GM18498 (cell line): Measurements from ENCODE around the gene CLCNKA.
"Not testable (repeated sequence)": the region's sequence is repeated elsewhere in the genome, so short reads cannot be mapped to it uniquely, and the experiment has no call there.

Experiments
- ATAC-seq: cut with Tn5 transposase; IDR thresholded peaks from one replicate; pipeline ENCODE4 v1.9.1; 2021; ENCODE audit warnings: mild to moderate bottlenecking, moderate library complexity; ENCODE audit not compliant: unreplicated experiment

The CLCNKA gene

DNA sequence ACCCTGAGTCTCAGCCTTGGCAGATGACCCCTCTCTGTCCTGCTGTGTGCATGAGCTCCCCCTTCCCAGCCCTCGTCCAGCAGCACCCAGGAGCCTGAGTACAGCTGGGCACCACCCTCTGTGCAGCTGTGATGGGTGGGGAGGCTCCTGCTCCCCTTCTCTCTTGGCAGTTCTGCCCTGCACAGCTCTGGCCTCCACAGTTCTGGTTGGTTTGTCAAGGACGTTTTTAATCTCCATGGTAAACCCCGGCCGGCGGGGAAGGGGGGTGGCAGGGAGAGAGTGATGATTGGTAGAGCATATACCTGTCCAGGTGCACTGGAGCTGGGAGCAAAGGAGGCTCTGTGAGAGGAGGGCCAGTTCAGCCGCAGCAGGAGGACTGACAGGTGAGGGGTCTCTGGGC is at the start of gene CLCNKA:
CLCNKA (plus strand) TSS at position 356 of the 400 bp plus-strand sequence. CDS start 584 bp downstream, outside the sequence.
- no peak for ATAC-seq

DNA sequence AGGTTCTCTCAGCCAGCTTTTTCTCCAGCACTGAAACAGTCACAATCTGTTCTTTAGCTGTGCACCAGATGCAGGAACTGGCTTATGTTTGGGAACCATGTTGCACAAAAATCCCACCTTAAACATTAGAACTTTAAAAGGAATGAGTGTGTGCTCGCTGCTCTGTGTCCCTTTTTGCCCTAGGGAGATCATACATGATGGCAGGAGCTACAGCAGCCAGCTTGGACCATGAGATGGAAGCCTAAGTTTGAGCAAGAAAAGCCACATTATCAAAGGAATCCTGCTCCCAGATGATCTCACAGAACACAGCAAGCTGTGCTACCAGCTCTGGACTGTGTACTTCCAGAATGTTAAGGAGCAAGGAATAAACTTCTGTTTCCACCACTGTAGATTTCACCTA is 49.4 kb upstream of the CLCNKA start:
- no peak for ATAC-seq

DNA sequence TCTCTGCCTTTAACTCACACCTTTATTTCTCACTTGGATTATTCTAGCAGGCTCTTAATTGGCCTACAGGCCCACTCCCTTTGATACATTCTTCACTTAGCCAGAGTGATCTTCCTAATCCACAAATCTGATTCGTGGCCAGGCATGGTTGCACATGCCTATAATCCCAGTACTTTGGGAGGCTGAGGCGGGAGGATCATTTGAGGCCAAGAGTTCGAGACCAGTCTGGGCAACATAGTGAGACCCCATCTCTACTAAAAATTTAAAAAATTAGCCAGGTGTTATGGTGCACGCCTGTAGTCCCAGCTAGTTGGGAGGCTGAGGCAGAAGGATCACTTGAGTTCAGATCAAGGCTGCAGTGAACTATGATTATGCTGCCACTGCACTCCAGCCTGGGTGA is 48.1 kb upstream of the CLCNKA start:
- no peak for ATAC-seq

DNA sequence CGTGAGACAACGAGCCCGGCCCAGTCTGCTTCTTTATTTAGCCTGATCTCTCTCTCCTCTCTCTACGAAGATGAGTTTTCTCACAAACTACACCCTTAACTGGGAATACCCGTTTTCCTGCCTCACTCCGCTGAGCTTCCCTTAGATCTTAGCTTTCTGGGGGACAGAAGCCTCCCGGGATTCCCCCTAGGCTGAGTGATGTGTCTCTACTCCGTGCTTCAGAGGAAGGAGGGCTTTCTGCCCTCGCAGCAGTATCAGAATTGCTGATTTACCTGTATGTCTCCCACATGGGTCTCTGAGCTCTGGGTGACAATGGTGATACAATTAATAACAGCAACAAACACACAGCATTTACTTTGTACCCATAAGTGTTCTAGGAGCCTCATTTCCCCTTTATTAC is 47.0 kb upstream of the CLCNKA start:
- ATAC-seq: peak; percentile 18

DNA sequence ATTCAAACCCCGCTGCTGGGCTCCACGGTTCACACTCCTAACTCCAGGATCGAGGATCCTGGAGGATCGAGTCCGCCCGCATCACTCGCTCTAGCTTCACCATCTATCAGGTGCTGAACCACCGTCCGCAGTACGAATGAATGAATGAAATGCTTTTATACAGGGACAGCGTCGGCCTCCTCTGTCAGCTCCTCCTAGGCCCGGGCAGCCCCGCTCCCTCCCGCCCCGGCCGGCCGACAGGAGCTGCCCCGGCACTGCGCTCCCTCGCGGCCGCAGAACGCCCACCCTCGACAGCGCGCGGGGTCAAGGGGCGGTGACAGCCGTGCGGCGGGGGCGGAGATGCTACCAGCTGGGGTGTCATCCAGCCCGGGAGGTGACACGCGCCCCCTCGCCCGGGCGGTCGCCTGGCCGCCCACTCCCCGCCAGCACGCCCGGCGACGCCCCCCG is 46.5 kb upstream of the CLCNKA start:
- peak; percentile 71 for ATAC-seq

DNA sequence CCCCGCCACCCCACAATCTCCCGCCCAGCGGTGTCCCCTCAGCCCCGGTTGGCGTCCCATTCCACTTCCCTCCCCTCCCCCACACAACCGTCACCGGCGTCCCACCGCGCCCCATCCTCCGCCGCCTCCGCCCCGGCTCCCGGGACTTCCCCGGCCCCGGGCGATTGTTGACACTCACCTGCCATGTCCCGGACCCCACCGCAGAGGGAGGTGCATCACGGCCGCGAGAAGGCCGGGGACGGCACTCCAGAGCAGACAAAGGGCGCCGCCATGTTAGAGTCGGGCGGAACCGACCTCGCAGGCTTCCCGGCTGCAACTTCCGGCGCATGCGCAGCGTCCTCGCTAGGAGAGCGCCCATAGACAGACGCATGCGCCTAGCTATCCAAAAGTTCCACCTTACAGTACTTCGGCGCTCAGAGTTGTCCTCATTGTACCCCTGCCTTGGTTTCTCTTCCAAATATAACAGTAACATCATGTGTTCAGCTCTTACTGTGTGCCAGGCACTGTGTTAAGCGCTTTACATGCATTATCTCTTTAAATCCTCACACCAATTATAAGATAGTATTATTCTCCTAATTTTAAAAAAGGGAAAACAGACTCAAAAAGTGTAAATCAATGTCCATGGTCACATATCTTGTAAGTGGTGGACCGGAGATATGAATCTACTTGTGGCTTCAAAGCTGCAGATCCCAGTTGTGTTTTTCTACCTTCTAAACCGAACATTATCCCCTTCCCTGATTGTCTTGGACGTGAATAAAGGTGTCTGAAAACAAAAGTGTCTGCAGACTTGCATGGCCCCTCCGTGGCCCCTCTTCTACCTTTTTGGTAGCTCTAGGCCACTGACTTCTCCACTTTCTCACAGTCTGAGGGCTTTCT is 45.8 kb upstream of the CLCNKA start, which contains the start of gene ZBTB17:
ZBTB17 (minus strand) TSS at position 297 of the 876 bp plus-strand sequence. CDS start 27,606 bp downstream, outside the sequence.
- ATAC-seq: peak; percentile 72

DNA sequence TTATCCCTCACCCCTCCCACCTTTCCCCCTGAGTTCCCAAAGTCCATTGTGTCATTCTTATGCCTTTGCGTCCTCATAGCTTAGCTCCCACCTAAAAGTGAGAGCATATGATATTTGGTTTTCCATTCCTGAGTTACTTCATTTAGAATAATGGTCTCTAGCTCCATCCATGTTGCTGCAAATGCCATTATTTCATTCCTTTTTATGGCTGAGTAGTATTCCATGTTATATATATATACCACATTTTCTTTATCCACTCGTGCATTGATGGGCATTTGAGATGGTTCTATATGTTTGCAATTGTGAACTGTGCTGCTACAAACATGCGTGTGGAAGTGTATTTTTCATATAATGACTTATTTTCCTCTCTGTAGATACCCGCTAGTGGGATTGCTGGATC is 43.9 kb upstream of the CLCNKA start:
- ATAC-seq: not testable (repeated sequence)

DNA sequence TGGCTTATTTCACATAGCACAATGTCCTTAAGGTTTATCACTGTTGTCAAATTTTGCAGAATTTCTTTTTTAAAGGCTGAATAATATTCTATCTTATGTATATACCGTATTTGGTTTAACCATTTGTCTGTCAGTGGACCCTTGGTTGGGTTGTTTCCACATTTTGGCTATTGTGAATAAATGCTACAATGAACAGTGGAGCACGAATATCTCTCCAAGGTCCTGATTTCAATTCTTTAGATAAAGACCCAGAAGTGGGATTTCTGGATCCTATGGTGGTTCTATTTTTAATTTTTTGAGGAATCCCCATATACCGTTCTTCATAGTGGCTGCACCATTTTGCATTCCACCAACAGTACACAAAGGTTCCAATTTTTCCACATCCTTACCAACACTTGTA is 40.2 kb upstream of the CLCNKA start:
- ATAC-seq: no peak

DNA sequence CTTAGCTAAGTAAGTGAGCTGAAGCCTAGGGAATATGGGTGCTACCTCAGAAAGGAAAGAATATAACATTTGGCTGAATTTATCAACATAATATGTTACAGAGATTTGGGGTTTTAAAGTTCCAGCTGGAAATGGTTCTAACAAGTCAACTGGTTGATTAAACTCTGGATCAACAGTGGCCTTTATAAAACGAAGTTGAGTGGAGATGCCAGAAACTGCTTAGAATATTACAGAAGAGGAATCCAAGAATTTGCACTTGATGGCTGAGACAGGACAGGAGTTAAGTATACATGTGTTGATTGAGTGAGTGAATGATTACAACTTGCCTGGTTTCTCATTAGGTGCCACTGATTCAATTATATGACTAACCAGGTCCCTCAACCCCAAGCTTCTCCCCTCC is 38.6 kb upstream of the CLCNKA start:
- ATAC-seq: no peak

DNA sequence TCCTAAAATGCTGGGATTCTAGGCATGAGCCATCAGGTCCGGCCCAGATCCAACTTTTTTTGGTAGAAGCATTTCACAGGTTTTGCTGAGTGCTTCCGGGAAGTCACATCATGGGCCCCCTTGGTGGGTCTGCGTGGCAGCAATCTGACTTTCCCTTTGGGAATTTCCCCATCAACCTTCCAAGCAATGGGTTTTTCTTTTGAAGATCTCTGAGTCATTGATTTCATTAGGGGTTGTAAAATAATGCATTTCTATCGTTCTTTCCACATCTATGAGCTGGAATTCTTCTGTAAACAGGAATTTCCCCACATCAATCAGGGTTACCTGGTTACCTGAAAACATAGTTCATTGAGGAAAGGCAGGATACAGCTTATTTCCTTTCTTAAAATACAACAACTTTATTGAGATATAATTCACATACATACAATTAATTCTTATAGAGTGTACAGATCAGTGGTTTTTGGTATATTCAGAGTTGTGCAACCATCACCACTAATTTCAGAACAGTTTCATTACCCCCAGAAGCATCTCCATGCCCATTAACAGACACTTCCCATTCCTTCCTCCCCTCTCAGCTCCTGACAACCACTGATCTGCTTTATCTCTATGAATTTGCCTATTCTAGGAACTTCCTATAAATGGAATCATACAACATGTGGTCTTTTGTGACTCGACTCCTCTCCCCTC is 36.1 kb upstream of the CLCNKA start:
- no peak for ATAC-seq

DNA sequence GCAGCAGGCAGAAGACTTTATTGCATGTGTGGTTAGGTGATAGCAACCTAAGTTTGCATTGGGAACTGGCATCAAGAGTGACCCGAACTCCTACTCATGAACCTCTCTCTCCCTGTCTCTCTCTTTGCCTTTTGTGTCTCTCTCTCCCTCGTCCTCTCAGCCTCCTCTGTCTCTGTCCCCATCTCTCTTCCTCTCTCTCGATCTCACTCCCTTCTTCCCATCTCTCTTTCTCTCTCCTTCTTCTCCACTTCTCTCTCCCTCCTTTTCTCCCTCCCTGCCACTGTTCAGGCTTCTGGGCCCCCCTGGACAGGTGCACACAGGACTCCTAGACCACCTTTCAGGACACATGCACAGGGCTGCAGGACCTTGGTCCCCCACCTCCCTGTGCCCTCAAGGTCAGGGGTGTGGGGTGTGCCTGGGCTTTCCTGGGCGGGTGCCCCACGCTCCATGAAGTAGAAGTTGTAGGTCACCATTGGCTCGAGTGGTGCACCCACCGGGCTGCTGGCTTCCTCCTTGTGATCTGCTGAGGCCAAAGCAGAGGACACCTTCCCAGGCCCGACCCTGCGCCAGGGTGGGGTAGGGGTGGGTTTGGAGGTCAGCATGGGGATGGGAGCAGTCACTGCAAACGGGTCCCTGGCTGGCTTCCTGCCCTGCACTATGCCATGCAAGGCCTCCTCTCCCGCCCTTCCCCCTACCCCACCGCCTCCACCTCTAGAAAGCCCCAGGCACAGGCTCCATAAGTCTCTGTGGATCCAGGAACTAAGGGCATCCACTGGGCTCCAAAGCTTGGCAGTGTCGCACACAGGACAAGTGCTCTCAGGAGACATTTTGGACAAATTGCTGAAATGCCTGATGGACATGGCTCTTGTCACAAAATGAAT is 32.7 kb upstream of the CLCNKA start:
- no peak for ATAC-seq

DNA sequence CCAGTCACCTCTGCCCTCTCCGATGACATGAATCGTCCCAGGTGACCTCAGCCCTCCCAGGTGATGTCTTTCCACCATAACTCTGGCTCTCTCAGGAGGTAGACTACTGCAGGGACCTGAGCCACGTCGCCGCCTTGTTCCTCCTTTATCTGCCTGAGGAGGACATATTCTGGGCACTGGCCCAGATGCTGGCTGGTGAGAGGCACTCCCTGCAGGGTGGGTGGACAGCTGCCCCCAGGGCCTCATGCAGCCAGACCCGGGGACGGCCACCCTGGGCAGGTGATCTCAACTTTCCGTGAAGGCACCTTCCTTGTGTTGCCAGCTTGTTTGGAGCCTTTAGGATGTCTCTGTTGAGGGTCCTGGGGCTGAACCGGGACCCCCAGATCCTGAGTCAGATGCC is 32.1 kb upstream of the CLCNKA start:
- ATAC-seq: no peak

DNA sequence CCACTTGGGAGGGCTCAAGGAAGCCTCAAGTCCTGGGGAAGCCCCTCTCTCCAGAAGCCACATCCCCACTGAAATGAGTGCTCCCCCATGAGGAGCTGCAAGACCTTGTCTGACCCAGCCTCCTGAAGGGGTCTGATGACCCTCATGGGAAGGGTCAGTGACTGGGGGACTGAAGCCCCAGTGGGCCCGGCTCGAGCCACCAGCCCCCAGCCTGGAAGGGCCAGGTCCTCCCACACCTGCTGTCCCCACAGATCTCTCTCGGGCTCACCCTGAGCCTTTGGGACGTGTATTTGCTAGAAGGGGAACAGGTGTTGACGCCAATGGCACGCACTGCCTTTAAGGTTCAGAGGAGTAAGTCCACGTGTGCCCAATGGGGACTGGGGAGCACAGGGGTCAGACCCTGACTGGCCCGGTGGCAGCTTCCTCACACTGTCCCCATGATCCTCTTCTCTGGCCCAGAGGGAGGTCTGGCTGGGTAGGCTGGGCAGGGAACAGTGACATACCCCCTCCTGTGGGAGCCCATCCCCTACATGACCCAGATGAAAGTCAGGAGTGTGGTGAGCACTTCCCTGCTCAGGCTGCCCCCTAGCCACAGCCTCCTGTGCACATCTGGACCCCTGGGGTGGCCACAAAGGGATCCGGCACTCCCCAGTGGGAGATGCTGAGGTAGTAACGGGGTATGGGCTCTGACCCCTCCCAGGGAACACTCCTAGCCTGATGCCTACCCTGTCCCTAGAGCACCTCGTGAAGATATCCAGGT is 30.2 kb upstream of the CLCNKA start:
- no peak for ATAC-seq

DNA sequence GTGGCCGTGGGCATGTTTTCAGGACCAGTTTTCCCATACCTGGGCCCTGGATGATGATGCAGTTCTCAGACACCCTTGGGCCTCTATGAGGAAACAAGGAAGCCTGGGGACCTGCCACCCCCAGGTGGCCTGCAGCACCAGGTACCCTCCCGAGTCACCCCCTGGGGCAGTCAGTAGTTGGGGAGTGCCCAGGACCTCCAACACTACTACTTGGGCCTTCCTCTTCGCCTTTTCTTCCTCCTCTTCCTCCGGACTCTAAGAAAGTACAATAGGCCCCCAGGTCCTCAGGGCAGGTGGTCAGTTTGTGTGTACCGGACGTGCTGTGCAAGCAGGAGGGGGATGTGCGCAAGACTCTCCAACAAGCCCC is 29.7 kb upstream of the CLCNKA start:
- no peak for ATAC-seq

DNA sequence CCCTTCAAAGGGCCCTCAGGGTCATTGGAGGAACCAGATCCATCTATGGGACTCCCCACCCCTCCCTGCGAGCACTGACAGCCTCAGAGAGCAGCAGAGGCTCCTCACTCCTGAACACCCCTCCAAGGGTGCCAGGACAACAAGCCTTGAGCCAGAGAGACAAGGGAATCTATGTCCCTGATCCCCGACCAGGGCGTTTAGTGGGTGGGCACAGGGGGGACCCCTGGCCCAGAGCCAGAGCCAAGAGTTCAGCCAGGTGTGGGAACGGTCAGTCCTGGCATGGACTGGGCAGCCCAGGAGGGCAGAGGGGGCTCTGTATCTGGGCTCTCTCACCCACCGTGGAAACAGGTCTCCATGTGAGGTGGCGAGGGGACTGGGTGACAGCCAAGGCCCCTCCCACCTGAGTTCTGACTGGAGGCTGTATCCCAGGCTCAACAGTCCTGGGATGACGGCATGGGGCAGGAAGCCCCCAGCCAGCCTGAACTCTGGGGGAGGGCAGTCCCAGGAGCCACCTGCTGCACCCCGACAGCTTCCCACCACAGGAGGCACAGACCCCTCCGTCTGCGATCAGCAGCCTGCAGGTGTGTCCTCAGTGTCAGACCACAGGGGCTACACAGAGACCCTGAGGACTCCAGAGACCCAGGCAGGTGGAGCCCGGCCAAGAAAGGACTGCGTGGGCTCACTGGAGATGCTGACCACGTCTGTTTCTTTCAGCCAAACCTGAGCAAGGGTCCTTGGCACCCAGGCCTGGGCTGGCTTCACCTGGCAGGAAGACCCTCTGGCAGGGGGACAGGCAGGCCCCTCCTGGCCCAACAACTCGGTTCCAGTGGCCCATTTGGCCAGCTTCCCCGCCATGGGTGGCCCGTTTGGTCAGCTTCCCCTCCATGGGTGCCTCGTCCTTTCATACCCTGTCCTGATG is 29.0 kb upstream of the CLCNKA start:
- no peak for ATAC-seq

DNA sequence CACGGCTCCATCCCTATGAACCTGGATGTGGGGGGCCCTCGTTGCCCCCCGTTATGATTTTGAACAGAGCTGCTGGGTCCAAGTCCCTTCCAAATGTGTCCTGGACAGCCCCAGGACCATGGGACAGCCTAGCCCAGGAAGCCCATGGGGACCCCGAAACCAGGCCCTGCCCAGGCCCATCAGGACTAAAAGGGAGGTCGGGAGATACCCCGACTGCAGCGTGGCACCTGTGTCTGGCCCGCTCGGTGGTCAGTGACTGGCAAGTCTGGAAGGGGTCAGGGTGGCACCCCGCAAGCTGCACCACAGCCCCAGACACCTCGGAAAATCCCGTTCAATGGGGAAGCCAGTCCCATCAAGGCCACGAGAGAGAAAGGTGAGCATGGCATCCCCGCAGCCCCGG is 28.2 kb upstream of the CLCNKA start:
- ATAC-seq: no peak

DNA sequence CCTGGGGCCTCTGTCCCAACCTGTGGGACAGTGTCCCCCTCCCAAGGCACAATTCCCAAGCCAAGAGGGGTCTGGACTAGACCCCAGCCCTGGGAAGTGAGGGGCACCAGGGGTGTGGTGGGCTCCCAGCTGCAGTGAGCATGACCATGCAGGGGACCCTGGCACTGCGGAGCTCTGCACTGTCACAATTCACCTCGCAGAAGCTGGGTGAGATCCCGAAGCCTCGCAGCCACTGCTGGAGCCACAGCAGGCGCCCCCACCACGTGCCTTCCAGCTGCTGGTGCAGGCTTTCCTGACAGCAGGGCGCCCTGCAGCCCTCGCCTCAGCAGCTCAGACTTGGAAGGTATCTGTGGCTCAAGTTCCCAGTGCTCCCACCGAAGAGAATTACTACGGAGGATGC is 27.8 kb upstream of the CLCNKA start:
- no peak for ATAC-seq

DNA sequence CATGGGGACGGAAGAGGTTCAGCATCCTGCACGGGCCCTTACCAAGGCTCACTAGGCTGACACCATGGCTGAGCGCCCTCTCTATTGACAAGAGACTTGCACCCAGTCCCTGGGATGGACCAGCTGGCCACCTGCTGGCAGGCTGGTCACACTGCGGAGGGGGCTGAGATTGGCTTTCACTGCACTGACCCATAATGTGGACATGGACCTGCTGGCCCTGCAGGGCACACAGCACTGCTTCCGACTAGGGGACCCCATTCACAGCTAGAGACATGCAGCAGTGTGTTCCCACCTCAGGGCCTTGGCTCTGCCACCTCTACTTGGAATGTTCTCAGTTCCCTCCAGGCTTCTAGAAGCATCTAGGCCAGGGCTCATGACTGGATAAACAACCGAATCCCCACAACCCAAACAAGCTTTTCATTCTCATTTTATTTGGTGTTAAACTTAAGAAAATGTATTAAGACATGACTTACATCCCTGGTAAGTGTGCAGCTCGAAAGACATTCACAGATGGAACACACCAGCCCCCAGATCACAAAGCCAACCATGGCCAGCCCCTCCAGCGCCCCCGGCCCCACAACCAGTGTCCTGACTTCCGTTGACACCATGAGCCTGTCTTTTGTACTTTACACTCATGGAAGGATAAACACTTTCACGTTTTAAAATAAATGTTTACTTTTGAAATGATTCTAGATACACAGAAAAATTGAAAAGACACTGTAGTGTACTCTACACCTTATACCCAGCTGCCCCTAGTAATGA is 27.1 kb upstream of the CLCNKA start:
- ATAC-seq: no peak
